HUES48 (cell line): ENCODE data around the gene SHC4.

Experiments used
- H3K27ac ChIP-seq: one replicate; pipeline ENCODE4 v1.7.0; 2013; ENCODE audit warnings: low read depth, low read length, inconsistent platforms
- H3K27me3 ChIP-seq: 2 replicates; pipeline ENCODE4 v1.6.1; 2013; ENCODE audit warnings: mild to moderate bottlenecking, low read length; ENCODE audit not compliant: control insufficient read depth, insufficient read depth
- H3K36me3 ChIP-seq: 2 replicates; pipeline ENCODE4 v1.6.1; 2013; ENCODE audit warnings: low read length; ENCODE audit not compliant: control insufficient read depth, insufficient read depth
- H3K4me1 ChIP-seq: 2 replicates; pipeline ENCODE4 v1.6.1; 2013; ENCODE audit warnings: mild to moderate bottlenecking, low read length; ENCODE audit not compliant: control insufficient read depth, insufficient read depth
- H3K4me3 ChIP-seq: 2 replicates; pipeline ENCODE4 v1.5.1; 2013; ENCODE audit warnings: mild to moderate bottlenecking, low read depth, low read length
- H3K9ac ChIP-seq: 2 replicates; pipeline ENCODE4 v1.6.1; 2013; ENCODE audit warnings: mild to moderate bottlenecking, low read depth, low read length, moderate library complexity
- H3K9me3 ChIP-seq: 2 replicates; pipeline ENCODE4 v1.6.1; 2013; ENCODE audit warnings: low read length; ENCODE audit not compliant: control insufficient read depth, insufficient read depth

Gene SHC4

GRCh38 chr15:48845123-48845522 is 118.6 kb downstream of the SHC4 start:
- H3K27ac ChIP-seq, result no peak overlapping the region
- H3K36me3 ChIP-seq, result no peaks in the 10 kb centered on the region
- H3K4me3 ChIP-seq, result no peak overlapping the region
- no peak overlapping the region for H3K9ac ChIP-seq
- H3K4me1 ChIP-seq, result no peaks in the 10 kb centered on the region
- no peaks in the 10 kb centered on the region for H3K27me3 ChIP-seq
- no peaks in the 10 kb centered on the region for H3K9me3 ChIP-seq

GRCh38 chr15:48842501-48842900 is 121.2 kb downstream of the SHC4 start:
- H3K27ac ChIP-seq, result no peak overlapping the region
- H3K4me3 ChIP-seq, result no peak overlapping the region
- no peaks in the 10 kb centered on the region for H3K36me3 ChIP-seq
- H3K27me3 ChIP-seq, result no peaks in the 10 kb centered on the region
- no peaks in the 10 kb centered on the region for H3K4me1 ChIP-seq
- H3K9me3 ChIP-seq, result no peaks in the 10 kb centered on the region
- H3K9ac ChIP-seq, result no peak overlapping the region

GRCh38 chr15:48834756-48835155 is 129.0 kb downstream of the SHC4 start:
- Histone ChIP-seq H3K4me3 (no peak overlapping the region), H3K27ac (no peak overlapping the region), H3K27me3 (no peaks in the 10 kb centered on the region), H3K9me3 (no peaks in the 10 kb centered on the region), H3K4me1 (no peaks in the 10 kb centered on the region), H3K9ac (no peak overlapping the region), H3K36me3 (no peaks in the 10 kb centered on the region)

- no peak overlapping the region for H3K27ac ChIP-seq
- no peaks in the 10 kb centered on the region for H3K4me1 ChIP-seq
- no peaks in the 10 kb centered on the region for H3K27me3 ChIP-seq
- no peak overlapping the region for H3K9ac ChIP-seq
- H3K9me3 ChIP-seq, result no peaks in the 10 kb centered on the region
- no peak overlapping the region for H3K4me3 ChIP-seq
- no peaks in the 10 kb centered on the region for H3K36me3 ChIP-seq
Measured at GRCh38 chr15:48833526-48834239, 130.0 kb downstream of the SHC4 start.

- no peaks in the 10 kb centered on the region for H3K9me3 ChIP-seq
- H3K4me3 ChIP-seq, result no peak overlapping the region
- H3K27ac ChIP-seq, result no peak overlapping the region
- no peak overlapping the region for H3K9ac ChIP-seq
- H3K27me3 ChIP-seq, result no peaks in the 10 kb centered on the region
- no peaks in the 10 kb centered on the region for H3K36me3 ChIP-seq
- H3K4me1 ChIP-seq, result no peaks in the 10 kb centered on the region
Measured at GRCh38 chr15:48832648-48833047, 131.1 kb downstream of the SHC4 start.

- Histone ChIP-seq H3K9ac (no peak overlapping the region), H3K4me3 (no peak overlapping the region), H3K4me1 (peaks cover 2% of the 10 kb centered on the region; the same call in 1 of the 2 replicates), H3K27me3 (no peaks in the 10 kb centered on the region), H3K9me3 (no peaks in the 10 kb centered on the region), H3K36me3 (no peaks in the 10 kb centered on the region), H3K27ac (no peak overlapping the region)
Measured at GRCh38 chr15:48828906-48829305, 134.8 kb downstream of the SHC4 start.

- Histone ChIP-seq H3K27me3 (no peaks in the 10 kb centered on the region), H3K36me3 (no peaks in the 10 kb centered on the region), H3K27ac (no peak overlapping the region), H3K4me1 (peaks cover 6% of the 10 kb centered on the region), H3K9ac (no peak overlapping the region), H3K9me3 (no peaks in the 10 kb centered on the region), H3K4me3 (no peak overlapping the region)
Measured at GRCh38 chr15:48828471-48828870, 135.2 kb downstream of the SHC4 start.

GRCh38 chr15:48825075-48825474 is 138.6 kb downstream of the SHC4 start:
- no peaks in the 10 kb centered on the region for H3K9me3 ChIP-seq
- H3K9ac ChIP-seq, result no peak overlapping the region
- H3K4me1 ChIP-seq, result peaks cover 13% of the 10 kb centered on the region
- H3K27me3 ChIP-seq, result no peaks in the 10 kb centered on the region
- H3K4me3 ChIP-seq, result no peak overlapping the region
- no peaks in the 10 kb centered on the region for H3K36me3 ChIP-seq
- H3K27ac ChIP-seq, result no peak overlapping the region

GRCh38 chr15:48823706-48824105 is 140.0 kb downstream of the SHC4 start:
- Histone ChIP-seq H3K9ac (no peak overlapping the region), H3K9me3 (no peaks in the 10 kb centered on the region), H3K36me3 (no peaks in the 10 kb centered on the region), H3K4me3 (no peak overlapping the region), H3K27ac (no peak overlapping the region), H3K27me3 (no peaks in the 10 kb centered on the region), H3K4me1 (peaks cover 13% of the 10 kb centered on the region)

- Histone ChIP-seq H3K4me1 (peaks cover 13% of the 10 kb centered on the region), H3K27ac (no peak overlapping the region), H3K27me3 (no peaks in the 10 kb centered on the region), H3K9me3 (no peaks in the 10 kb centered on the region), H3K4me3 (no peak overlapping the region), H3K36me3 (no peaks in the 10 kb centered on the region), H3K9ac (no peak overlapping the region)
Measured at GRCh38 chr15:48823237-48823636, 140.5 kb downstream of the SHC4 start.

- H3K4me1 ChIP-seq, result peaks cover 3% of the 10 kb centered on the region; the same call in 1 of the 2 replicates
- no peaks in the 10 kb centered on the region for H3K36me3 ChIP-seq
- no peak overlapping the region for H3K4me3 ChIP-seq
- H3K27me3 ChIP-seq, result peaks cover 6% of the 10 kb centered on the region; the same call in 1 of the 2 replicates
- H3K9ac ChIP-seq, result no peak overlapping the region
- H3K9me3 ChIP-seq, result no peaks in the 10 kb centered on the region
- H3K27ac ChIP-seq, result no peak overlapping the region
Measured at GRCh38 chr15:48814286-48814685, 149.4 kb downstream of the SHC4 start.
